HG03558 (cell line): ENCODE measurements around the gene TLR4.

ENCODE experiments used
- ATAC-seq: cut with Tn5 transposase; IDR thresholded peaks from one replicate; pipeline ENCODE4 v1.9.1; 2021; ENCODE audit warnings: moderate number of reproducible peaks; ENCODE audit not compliant: unreplicated experiment; ENCODE audit errors: extremely low read depth

Gene TLR4

DNA sequence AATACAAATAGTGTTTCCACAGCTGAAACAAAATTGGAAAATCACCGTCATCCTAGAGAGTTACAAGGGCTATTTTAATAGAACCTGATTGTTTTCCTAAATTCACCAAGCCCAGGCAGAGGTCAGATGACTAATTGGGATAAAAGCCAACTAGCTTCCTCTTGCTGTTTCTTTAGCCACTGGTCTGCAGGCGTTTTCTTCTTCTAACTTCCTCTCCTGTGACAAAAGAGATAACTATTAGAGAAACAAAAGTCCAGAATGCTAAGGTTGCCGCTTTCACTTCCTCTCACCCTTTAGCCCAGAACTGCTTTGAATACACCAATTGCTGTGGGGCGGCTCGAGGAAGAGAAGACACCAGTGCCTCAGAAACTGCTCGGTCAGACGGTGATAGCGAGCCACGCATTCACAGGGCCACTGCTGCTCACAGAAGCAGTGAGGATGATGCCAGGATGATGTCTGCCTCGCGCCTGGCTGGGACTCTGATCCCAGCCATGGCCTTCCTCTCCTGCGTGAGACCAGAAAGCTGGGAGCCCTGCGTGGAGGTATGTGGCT is at the start of gene TLR4:
TSS of gene TLR4 (plus strand) at position 380 of the 552 bp plus-strand sequence. CDS start at position 450, 70 bp downstream.
- peak; percentile 98 for ATAC-seq

DNA sequence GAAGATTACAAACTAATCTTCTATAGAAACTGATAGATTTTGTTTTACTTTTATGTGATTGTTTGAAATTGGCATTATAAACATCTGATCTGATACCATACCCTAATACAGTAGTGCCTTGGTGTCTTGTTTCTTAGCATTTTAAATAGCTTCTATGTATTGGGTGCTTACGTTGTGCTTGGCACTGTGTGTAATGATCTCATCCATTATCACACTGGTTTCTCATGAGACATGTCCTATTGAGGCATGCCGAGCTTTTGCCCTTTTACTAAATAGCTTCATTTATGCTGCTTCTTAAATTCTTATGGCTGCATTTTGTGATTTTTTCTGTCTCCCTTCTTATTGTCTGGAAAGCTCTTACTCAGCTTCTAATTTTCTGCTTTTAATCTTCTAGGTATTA is 48.2 kb upstream of the TLR4 start:
- ATAC-seq: no peak

DNA sequence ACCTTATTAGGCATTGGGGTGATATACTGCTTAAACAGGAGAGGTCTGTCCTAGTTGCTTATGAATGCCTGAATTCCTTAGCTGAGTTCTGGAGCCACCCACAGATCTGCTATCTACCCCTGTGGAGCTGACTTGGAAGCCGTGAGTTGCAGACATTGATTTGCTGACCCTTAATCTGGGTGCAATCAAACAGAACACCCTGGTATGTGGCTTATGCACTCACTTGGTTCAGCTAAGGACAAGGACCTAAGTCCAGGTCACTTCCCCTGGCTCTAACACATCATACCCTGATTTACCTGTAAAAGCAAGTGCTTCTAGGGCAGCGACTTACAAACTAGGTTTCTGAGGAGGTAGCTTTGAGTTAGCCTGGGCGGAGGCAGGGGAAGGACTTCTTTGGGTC is 41.6 kb upstream of the TLR4 start:
- no peak for ATAC-seq

DNA sequence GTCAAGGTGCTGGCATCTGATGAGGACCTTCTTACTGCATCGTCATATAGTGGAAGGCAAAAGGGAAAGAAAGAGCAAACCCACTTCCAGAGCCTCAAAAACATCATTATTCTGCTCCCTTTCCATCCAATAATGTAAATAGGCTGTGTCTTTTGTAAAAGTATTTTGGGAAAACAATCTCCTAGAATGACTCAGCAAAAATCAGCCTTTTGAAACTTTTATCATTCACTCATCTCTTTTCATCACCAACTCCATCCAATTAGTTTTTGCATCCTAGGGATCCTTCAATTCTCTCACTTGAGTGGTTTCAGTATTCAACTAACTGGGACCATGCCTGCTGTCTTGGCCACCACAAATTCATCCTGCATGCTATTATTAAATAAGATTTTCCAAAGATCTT is 39.8 kb upstream of the TLR4 start:
- no peak for ATAC-seq

DNA sequence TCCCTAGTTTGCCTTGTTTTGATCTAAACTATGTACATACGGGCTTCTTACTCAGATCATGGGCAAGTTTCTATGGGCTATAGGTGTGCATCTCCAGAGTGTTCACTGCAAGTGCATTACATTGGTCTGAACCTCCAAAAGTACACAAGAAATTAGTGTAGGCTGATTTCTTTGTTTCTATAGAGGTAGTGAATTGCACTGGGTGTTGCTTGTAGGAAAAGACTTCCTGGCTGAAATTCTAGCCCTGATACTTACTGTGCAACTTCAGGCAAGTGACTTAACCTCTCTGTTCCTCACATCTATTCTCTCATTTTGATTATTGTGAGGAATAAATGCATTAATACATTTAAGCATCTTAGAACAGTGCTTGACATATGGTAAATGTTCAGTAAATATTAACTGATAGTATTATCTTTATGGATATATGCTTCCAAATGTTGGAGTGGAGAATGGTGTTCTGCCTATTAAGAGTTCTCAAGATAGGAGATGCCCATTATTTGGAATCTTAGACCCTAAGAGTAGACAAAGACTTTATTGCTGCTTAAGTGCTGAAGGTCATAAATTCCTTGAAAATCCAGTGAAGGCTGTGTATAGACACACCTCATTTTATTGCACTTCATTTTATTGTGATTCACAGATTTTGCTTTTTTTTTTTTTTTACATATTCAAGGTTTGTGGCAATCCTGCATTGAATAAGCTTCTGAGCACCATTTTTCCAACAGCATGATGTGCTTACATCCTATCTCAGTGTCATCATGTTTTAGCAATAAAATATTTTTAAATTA is 38.4 kb upstream of the TLR4 start:
- no peak for ATAC-seq

DNA sequence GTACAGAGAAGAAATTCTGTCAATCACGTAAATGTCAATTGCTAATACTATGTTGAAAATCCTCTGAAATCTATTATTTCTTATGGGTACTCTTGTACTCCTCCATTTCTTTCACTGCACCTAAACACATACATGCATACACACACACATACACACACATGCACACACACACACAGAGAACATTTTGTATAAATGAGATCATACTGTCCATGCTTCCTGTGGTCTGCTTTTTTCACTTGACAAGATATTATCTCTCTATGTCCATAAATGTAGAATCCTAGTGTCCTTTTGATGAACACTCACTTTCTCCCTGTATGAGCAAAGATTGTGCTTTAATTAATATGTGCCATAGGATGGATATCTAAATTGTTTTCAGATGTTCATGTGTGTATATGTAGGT is 32.7 kb upstream of the TLR4 start:
- ATAC-seq: no peak

DNA sequence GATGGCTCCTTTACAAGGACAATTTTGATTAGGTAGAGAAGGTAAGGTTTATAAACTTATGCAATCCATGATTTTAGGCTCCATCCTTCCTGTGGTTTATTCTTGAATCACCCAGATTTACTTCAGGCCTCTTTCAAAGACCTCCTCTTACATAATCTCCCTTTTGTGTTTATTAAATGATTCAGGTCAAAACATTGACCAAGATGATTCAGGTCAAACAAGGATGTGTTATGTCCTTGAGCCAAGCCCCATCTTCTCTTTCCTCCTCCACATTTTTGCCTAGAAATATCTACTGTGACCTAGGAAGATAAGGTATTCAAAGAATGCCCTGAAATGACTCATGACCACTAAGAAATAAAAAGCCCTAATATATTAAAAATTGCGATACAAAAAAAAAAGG is 31.8 kb upstream of the TLR4 start:
- ATAC-seq: no peak

DNA sequence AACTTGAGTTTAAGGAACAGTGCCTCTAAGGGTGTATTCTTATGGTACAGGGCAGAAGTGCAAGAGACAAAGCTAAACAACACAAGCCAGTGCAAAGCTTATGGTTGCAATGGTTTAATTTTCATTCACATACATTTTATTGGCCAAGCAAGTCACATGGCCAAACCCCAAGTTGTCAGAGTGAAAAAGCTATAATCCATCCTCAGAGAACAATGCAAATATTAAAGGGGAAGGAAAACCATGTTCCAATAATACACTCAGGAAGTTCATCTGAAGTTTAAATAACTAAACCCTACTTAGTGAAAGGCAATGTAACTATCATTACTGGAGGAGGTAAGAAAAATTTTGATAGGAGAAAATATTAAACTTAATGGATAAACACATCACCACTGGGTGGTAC is 26.6 kb upstream of the TLR4 start:
- no peak for ATAC-seq

DNA sequence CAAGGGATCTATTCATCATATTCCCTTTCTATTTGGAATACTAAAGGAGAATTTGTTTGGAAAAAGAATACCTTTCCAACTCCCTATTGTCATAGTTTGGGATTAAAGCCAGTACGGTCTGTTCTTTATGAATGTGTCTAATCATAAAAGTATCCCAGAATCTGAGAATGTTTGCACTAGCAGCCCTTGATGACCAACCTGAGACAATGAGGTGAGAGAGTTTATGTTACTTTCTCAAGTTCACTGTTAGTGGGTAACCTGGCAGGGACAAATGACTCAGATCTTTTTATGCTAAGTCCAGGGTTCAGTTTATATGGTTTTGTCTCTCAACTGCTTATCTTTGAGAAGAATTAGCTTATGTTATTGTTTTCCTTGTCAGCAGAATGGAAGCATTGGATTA is 25.3 kb upstream of the TLR4 start:
- ATAC-seq: no peak

DNA sequence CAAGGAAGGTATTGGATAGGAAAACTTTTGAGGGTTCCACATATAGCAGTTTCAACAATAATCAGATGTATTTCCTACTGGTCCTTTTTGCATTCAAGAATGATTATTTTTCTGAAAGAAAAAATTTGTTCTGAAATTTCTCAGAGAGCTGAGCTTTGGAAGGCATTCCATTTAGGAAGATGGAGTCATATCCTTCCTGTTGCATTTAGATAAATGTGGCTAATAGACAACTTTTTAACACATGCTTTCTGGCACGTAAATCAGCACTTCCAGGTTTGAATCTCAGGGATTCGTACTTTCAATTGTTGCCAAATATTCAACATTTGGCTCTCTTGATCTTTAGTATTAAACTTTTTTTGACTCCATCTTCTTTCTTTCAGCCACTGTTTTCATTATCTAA is 24.8 kb upstream of the TLR4 start:
- ATAC-seq: no peak

DNA sequence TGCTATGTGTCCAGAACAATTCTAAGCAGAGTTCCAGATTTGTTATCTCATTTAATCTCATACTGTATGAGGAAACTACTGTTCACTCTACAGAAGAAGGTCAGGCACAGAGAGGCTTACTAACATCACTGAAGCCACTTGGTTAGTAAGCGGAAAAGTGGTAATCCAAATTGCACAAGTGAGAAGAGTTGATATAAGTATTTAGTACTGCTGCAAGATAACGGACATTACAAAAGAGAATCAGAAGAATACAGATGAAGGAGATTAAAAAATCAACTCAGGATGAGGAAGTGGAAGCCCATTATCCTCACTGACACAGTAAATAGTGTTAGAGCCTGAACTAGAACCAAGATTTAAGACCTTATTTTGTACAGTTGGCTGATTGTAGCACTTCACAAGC is 22.3 kb upstream of the TLR4 start:
- no peak for ATAC-seq

DNA sequence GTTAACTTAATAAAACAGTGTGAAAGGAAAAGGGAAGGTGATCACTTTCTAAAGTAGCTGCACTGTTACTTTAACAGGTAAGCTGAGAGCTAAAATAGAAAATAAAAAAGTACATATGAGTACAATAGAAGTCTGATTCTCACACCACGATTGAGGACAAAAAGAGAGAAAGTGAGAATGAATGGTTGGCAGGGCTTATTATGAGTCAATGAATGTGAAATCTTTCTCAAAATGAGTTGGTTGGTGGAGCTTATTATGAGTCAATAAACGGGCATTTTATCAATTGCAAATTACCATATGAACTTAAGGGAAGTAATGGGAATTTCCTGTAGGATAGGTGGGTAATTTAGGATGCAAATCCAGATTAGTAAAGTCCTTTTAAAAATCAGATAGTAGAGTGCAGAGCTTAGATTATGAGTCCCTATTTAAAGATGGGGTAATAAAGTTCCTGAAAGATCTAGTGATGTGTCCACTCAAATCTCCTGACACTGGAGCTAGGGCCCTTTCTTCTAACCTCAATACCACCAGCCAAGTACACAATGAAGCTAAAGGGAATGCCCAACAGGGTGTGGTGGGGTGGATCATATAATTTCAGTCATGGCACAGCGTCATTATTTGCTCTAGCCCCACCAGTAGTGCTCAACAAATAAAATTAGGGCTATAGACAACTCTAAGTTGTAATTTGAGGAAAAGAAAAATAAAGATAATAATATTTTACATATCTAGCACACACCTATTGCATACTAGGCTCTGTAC is 21.1 kb upstream of the TLR4 start:
- ATAC-seq: peak; percentile 76

DNA sequence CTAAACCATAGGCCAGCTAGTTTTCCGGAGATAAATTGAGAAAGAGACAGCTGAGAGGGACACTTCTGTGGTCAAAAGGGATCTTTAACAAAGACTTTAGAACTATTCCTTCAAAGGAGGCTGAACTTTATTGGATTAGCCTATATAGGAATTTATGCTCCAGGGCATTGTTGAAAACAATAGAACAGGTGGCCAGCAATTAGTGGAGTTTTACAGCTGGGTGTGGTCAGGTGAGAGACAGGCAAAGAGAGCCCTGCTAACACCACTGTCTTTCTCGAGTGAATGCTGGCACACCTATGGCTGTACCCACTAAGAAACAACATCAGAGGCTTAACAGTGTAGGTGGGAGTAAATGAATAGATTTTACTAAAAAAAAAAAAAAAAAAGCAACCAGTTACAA is 16.7 kb upstream of the TLR4 start:
- ATAC-seq: no peak

DNA sequence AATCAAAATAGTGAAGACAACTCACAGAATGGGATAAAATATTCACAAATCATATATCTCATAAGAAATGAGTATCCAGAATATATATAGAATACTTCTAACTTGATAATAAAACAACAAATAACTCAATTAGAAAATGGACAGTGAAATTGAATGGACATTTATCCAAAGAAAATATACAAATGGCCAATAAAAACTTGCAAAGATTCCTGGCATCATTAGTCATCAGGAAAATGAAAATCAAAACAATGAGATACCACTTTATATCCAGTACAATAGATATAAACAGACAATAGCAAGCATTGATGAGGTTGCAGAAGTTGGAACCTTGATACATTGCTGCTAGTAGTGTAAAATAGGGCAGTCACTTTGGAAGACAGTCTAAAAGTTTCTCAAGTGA is 12.8 kb upstream of the TLR4 start:
- no peak for ATAC-seq

DNA sequence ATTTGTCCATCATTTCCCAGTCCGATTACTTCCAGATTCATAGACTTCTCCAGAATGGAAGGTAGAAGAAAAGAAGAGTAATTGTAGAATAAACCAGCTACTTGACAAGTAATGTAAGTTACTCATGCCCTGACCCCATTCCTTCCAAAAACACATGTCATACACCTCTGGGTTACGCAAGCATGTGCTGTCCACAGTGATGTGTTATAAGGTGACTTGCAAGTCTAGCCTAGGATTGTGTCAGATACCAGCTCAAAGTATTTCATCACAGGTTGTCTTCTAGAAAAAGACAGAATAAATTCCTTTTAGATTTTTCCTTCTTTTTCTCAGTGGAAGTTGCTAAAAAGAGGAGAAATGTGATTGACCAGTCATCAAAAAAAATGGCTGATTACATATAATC is 8.0 kb upstream of the TLR4 start:
- no peak for ATAC-seq

DNA sequence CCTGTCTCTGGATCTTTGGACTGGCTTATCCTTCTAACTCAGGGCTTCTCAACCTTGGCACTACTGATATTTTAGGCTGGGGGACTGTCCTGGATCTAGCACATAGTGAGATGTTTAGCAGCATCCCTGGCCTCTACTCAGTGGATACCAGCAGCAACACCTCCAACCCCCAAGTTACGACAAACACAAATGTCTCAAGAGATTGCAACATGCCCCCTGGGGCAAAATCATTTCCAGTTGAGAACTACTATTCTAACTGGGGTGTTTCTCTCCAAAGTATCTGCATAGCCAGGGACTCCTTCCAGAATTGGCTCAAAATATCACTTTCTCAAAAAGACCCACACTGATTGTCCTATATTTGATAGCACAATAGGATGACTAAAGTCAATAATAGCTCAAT is 7.2 kb upstream of the TLR4 start:
- ATAC-seq: no peak

DNA sequence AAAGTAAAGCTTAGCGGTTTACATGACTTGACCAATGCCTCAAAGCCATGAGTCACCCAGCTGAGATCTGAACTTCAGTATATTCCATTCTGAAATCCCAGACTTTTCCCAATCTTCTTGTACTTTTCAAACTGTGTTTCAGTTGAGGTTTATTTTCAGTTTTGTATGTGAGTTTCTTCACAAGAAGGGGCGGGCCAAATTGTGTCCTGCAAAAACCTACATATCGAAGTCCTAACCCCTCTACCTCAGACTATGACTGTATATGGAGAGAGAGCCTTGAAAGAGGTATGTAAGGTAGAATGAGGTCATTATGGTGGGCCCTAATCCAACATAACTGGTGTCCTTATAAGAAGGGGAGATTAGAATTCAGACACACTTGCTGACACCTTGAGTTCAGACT is 666 bp upstream of the TLR4 start:
- ATAC-seq: no peak

DNA sequence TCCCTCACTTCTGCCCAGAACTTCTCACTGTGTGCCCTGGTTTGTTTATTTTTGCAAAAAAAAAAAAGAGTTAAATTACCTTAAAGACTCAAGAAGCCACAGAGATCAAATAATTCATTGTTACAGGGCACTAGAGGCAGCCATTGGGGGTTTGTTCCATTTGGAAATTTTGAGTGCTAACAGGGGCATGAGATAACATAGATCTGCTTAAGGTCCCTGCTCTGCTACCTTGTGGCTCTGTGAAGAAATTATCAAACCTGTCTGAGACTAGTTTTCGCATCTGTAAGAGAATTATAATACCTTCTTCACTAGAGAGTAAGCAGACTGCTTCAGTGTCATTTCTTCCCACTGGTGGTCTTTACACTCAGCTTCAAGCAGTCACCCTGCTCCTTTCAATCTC is 394 bp downstream of the TLR4 start:
- ATAC-seq: no peak

DNA sequence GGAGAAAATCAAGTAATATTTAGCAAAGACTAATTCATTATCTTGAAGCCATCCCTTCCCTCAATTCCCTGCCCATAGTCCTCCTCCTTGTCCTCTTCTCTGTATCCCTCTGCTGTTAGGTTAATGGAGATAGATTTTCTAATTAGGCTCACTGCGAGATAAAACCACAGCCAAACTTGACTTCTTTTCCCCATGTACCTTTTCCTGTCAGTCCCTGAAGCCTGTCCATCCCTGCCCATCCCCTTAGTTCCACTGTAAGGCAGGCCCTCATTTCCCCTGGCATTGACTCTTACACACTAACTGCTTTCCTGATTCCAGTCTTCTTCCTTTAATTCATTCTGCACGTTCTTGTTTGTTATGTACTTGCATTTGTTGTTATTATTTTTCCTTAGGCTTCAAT is 1.2 kb downstream of the TLR4 start:
- ATAC-seq: no peak

DNA sequence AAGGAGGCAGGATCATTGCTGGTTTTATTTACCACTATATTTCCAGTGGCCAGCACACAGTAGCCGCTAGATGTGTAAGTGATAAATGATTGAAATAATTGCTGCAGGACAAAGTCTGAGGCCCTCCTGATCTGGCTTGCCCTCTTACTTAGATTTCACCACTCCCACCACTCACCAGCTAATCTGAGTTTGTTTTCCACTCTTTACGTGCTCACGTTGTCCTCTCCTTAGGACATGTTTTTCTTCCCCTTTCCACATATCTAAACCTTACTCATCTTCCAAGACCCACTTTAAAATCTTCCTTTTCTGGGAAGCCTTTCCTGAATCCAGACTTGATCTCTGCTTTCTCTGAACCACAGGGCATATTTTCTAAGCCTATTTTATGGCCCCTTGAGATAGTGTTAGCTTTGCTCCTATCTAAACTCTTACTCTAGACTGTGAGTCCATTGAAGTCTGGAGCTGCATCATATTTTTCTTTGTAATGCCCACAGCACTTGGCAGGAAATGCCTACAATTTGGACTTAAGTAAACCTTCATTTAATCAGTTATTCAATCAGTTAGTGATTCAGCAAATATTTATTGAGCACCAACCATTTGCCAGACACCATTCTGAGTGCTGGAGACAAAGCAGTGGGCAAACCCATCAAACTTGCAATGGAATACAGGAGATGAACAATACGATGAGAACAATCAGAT is 2.4 kb downstream of the TLR4 start:
- no peak for ATAC-seq

DNA sequence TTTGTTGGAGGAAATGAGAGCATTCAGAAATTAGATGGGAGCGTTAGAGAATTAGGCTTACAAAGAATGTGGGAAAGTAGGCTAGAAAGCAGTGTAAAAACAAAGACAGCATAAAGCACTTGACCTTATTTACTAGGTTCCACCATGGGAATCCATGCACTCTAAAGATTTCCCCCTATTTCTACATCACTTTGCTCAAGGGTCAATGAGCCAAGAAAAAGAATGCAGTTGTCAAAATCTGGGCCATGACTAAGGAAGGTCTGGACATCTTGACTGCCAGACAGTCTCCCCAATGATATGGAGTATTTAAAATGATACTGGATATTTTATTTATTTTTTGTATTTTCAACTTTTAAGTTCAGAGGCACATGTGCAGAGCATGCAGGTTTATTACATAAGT is 3.4 kb downstream of the TLR4 start:
- no peak for ATAC-seq
